Erythroblast (primary cell): ENCODE measurements around the gene SP7.

Source experiments
- GATA1 ChIP-seq: IDR thresholded peaks from 2 replicates; pipeline ENCODE4 v1.6.1; 2011; ENCODE audit warnings: low read depth, mild to moderate bottlenecking, control low read depth, low read length, moderate library complexity
- POLR2A ChIP-seq: IDR thresholded peaks from 2 replicates; pipeline ENCODE4 v1.6.1; 2011; ENCODE audit warnings: mild to moderate bottlenecking, low read length

GRCh38 chr12:53378222-53378621 lies 42.1 kb upstream of the SP7 start:
- TF ChIP-seq POLR2A (no peak), GATA1 (no peak)
